GM10847 (cell line): ENCODE measurements around the gene ZNF697.

ENCODE experiments used
- POLR2A ChIP-seq: IDR thresholded peaks from 2 replicates; pipeline ENCODE4 v1.6.1; 2011; ENCODE audit not compliant: insufficient read length; ENCODE audit errors: extremely low read depth

ZNF697 gene

DNA sequence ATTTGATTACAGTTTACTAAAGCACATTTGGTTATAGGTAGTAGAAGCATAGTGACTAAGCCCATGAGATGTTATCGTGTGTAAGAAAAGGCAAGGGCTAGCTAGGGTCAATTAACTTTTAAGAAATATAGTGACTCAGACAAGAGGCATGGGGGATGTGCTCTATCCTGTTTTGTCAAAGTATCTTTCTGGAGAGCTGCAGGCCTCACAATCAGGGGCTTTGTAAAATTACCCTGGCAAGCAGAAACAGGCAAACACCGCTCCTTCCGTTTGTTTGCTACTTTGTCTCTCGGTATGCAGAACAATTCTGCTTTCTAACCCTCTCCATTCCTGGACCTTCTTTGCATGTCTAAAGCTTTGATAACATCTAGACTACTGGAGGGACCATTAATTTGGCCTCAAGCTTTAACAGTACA lies 26.1 kb upstream of the ZNF697 start:
- TF ChIP-seq POLR2A, result no peak

DNA sequence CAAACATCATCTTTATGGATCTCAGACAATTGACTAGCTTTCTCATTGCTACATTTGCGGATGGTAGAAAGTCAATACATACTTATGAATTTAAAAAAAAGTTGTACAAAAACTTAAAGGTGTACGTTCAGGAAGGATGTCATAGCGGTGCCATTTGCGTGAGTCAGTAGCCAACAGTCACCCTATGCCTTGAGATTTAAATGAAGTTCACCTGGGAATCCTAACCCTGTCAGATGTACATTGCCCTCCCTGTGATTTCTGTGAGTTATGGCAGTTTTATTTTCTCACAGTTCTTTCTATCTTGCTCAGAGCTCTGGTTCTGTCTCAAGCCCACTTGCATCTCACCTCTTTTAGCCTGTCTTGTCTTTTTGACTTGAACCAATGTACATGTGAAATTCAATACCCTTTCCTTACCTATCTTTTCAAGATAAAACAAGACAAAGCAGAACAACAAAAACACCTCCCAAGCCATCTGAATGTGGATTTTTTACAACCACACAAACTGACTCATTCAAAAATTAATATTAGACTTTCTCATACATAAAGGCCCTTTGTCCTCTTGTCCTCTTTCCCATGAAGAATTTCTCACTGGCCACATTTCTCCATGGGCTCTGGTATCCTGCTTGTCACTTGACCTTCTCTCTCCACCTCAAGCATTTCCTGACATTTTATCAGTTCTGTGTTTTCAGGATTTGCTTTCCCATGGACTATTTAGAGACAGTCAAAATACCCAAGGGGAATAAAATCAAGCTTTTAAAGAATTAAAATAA lies 25.3 kb upstream of the ZNF697 start:
- no peak for TF ChIP-seq POLR2A

DNA sequence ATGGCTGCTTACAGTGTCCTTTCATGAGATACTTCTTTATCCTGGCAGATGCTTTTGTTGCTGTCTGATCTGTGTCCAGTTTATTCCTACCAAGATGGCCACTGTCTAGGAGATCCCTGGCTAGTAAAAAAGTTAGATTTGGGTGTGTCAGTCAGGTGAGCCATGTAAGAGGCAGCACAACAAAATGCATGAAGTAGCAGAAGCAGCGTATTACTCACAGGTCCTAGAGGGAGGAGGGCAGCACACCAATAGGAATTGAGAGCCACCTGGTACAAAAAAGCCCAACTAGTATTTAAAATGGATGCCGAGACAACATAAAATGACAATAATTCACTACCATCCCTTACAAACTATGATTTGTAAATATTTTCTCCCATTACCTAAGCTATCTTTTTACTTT lies 22.8 kb upstream of the ZNF697 start:
- no peak for TF ChIP-seq POLR2A

DNA sequence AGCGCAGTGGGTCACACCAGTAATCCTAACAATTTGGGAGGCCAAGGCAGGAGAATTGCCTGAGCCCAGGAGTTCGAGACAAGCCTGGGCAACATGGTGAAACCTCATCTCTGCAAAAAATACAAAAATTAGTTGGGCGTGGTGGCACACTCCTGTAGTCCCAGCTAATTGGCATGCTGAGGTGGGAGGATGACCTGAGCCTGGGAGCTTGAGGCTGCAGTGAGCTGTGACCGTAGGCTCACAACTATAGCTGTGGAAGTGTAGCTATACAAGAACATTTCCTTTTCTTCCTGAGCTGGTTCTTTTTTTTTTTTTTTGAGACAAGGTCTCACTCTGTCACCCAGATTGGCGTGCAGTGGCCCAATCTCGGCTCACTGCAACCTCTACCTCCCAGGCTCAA lies 19.1 kb upstream of the ZNF697 start:
- no peak for TF ChIP-seq POLR2A

DNA sequence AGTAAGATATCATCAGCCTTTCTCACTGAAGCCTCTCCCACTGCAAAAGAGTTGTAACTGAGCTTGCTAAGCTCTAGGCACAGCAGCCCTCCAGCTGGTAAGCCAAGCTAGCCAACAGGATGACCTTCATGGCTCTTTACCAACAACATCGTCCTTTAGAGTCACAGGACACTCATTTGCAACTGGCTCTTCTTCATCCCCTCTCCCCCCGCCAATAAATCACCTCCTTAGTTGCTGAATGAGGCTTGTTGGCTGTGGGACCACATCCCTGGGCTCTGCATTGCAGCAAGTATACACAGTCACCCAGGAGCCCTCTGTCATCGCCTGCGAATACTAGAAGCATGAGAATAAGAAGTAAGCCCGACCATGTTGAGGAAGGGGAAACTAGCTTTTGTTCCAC lies 16.0 kb upstream of the ZNF697 start:
- TF ChIP-seq POLR2A, result no peak

DNA sequence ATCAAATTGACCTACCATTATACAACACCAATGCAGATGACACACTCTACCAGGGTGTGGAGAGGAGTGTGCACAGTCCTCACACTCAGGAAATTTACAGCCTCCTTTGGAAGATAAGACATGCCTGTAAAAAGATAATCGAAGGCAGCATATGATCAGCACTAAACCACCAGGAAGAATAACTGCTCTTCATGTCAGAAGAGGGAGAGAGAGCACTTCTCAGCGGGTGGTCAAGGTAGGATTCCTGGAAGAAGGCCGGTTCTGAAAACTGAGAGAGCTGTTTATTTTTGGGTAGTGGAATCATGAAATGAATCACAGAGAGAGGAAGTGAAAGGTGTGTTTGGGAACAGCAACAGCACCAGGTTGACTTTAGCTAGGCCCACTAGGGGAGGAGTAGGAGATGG lies 14.0 kb upstream of the ZNF697 start:
- TF ChIP-seq POLR2A, result no peak

DNA sequence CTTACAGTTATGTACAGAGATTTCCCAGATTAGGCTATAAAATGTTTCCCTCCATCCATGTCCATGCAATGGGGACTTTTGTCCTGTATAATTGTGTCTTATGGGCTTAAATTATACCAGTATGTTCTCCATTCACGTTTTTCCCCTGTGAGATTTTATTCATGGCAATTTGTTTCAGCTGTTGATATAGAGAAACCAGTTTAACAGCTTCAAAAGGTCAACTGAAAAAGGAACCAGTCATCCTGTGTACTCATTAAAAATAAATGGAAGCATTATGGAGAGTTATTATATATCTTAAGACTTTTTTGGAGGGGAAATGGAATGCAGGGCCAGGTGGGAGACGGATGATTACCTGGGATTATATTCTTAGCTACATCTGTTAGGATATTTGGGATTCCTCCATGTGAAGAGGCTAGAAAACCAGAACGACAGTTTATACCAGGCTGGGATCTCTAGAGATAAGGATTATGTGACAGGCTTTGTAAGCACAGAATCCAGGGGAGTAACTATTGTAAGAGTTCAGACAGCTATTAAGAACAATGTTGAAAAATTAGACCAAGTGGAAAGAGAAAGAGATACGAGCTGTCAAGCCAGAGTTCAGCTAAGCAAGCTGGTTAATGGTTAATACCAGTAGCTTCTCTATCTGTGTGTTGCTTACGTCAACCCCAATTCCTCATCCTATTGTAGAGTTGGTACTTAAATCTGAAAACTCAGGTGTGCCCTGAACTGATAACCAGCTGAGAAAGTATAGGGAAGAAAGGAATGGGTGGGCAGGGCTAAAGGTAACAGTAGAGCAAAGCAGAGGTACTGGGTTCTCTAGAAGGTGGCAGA lies 12.4 kb upstream of the ZNF697 start:
- TF ChIP-seq POLR2A, result no peak

DNA sequence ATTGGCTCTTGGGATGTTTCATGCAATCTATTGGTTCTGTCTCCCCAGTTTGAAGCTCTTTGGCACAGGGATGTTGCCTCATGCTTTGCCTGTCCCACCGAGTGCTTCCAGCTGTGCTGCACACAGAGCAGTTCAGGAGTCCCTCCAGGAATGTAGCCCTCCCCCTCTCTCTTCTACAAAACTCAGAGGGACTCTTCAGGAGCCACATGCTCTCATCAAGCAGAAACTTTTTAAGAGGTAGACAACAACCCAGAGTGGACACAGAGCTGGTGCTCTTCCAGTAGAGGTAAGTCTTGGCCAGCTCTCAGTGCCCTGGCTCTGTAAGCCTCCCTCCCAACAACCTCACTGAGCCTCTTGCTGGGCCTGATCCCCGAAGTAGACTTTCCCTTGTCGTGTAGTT lies 11.6 kb upstream of the ZNF697 start:
- TF ChIP-seq POLR2A, result no peak

DNA sequence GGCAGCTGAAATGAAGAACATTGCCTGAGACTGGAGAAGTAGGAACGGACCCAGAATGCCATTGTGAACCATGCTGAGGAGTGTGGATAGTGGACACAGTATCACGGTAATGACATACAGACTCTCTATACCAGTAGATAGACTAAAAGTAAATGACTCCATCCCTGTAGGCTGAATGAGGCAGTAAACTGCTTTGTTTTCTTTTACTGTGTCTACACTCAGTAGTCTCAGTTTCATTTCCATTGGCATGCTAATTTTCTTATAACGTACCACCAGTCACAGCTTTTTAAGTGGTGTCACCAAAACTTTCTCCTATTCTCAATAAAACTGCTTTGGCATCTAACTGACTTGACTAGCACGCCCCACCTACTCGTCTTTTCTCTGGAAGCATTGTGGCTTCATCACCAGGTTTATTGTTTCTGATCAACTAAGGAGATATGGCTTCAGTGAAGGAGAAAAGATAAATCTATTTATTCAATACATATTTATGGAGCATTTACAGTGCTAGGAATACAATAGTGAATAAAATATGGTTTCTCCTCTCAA lies 8.4 kb upstream of the ZNF697 start:
- no peak for TF ChIP-seq POLR2A

DNA sequence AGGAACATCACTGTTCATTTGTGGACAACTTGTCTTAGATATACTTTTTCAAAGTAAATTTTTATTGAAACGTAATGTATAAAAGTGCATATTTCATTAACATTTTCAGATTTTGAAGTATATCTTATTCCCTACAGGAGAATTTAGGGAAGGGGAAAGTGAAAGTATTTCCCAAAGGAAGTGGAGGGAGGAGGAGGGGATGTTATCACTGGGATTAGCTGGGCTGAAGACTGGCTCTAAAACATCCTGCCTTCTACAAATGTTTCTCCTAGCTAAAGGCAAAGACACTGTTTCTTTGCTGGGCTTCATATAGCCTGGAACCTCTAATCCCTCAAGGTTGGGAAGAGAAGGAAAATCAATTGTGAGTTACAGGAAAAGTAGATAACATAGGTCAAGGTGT lies 7.1 kb upstream of the ZNF697 start:
- no peak for TF ChIP-seq POLR2A

DNA sequence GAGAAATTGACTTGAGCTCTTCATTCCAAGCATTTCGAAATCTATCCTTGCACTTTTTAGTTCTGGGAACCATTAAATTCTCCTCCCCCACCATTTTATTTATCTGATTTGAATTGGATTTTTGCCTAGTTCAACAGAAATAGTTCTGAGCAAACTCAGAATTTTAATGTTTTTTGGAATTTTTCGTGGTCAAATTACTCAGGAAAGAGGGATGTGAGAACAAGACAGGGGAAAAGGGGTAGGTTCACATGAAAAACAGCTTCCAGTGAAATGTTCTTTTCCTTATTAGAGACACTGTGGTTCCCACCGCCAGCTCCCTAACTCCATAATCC lies 5.7 kb upstream of the ZNF697 start:
- no peak for TF ChIP-seq POLR2A

DNA sequence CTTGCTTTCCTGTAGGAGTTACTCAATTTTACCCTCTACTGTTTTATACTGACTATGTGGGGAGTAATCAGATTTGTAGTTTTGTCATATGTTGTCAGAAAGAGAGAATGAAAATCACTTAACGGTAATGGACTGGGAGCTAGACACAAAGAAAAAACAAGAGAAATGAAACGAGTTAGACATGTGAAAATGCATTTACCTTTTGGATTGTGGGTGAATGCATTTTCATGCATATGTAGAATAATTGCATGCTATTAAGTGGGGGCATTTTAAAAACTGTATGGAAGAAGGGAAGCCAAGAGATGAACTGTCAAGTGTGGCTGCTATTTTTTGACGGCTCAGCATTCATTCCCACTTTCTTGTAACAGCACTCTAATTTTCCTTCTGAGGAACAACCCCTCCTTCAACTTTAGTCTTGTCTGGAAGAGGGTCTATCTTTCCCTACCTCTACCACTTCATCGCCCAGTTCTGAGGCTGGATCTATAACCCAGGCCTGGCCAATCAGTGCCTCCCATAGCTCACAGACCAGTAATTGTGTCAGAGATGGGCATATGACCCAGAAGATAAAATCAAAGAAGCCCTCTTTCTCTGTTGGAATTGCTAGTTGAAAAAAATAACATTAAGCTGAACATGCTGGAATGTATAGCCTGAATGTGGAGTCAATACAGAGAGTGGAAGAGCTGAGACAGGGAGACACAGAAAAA lies 5.2 kb upstream of the ZNF697 start:
- no peak for TF ChIP-seq POLR2A

DNA sequence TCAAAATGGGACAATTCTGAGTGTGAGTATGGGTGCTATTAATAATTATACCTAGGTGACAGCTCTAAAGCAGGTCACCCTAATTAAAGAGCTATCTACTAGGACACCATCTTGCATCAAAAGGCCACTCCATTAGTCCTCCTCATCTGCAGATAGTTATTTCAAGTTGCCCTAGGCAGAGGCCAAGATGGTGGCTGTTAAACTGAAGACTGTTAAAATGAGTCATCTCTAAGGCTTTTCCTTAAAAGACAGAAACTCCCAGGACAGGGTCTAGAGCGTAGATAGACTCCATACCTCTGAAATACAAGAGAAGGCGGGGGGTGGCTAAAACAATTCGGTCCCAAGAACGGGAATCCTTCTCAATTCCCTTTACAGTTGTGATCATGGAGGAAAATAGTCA lies 4.5 kb upstream of the ZNF697 start:
- TF ChIP-seq POLR2A, result no peak

DNA sequence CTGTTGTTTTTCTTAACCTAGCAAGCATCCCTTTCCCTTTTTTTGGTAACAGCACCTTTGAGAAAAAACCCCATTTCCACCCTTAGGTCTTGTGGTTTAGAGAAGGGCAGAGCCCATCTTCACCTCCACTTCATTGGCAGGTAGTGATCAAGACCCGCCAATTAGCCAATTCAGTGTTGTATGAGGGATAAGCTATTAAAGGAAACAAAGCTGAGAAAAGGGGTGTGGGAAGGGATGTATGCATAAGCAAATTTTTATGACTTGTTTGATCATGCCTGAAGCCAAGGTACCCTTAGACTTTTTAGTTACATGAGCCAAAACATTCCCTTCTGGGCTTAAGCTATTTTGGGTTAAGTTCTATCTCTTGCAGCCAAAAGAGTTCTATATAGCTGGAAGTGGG lies 3.6 kb upstream of the ZNF697 start:
- no peak for TF ChIP-seq POLR2A

DNA sequence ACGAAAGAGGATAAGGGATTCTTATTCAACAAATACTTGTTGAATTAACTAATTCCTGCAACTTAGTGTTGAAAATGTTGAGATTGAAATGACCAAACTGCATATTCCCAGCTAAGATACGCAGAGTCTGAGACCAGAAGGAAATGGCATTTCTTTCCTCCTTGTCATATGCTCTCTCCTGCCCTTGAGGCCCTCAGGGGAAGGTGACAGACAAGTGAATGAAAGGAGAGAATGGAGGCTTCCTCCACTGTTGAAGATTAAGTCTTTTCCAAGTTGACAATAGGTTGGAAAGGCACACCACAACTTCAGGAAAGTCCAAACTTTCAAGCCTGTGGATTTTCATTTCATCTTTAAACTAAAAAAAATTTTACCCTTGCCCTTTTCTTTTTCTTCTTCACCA lies 3.1 kb upstream of the ZNF697 start:
- no peak for TF ChIP-seq POLR2A

DNA sequence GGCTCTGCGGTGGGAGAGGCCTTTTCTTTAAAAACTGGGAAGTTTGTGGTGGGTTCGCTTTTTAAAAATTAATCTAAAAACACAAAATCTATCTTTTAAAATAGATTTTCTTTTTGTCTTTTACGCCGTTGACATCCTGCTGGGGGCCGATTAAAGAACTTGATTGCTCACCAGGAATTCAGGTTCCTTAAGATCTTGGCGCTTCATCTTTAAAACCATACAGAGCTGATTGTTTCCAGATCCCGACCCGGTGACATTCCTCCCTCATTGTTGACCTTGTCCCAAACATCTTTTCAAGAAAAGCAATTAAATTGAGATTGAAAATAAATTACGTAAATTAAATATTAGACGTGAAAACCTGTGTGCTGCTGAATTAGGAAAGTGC lies 546 bp upstream of the ZNF697 start:
- TF ChIP-seq POLR2A, result no peak

DNA sequence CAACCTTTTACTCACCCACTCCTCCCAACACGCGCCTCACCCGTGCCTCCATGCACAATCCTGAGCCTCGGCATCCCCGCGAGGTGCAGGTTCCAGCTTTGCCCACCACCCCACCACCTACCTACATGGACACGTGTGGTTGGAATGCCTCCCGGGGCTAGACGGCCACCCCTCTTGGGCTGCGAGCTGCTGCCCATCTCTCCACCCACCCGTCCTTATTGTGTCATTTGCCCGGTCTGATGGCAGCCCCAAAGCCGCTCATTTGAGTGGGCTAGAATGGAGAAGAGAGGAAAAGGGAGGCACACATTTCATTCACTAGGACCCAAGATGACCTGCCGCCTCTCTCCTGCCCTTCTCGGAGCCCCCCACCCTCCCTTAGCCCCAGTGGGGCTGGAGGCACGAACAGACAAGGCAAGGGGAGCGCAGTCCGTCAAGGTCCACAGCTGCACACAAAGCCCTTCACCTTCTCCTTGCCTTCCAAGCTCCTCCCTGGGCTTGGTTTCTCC lies 785 bp downstream of the ZNF697 start:
- no peak for TF ChIP-seq POLR2A
